GM12878 (cell line): ENCODE results near the gene IFRD2. TPM values are rescaled to one million over a fixed set of nuclear protein-coding genes. Genes with fewer than 3 reads are reported as not detected.
A peak's percentile ranks its signal among the peaks of the same experiment; 100 is the strongest.

Experiments used
- ATAC-seq: fragments of 200-7000 bp; cut with Tn5 transposase; 3 replicates; pipeline ENCODE4 v1.9.1; 2020; ENCODE audit warnings: mild to moderate bottlenecking, moderate library complexity
- BruUV-seq: library from RNA; stranded (reverse); fragments of 400-500 nt; replicated peaks from 2 replicates; lab custom pipeline; 2021; lab: Mats Ljungman, UMichigan
- CTCF ChIA-PET: fragments of 300-600 bp; sonication (Branson Sonifier 250); formaldehyde crosslinking; extraction: SDS; loops from one replicate; lab custom pipeline; 2021; ENCODE audit warnings: inconsistent platforms; lab: Yijun Ruan, JAX
- POLR2A ChIA-PET: fragments of 350-600 bp; formaldehyde crosslinking; extraction: SDS; loops from one replicate; lab custom pipeline; 2021; ENCODE audit warnings: inconsistent platforms; lab: Charles Lee
- RAD21 ChIA-PET: fragments of 300-600 bp; sonication (Branson Sonifier 250); formaldehyde crosslinking; loops from one replicate; lab custom pipeline; 2023; ENCODE audit warnings: antibody characterized with exemption; ENCODE audit not compliant: unreplicated experiment; lab: Charles Lee
- SMC1A ChIA-PET: fragments of 300-600 bp; sonication (Branson Sonifier 250); formaldehyde crosslinking; loops from one replicate; lab custom pipeline; 2023; ENCODE audit not compliant: unreplicated experiment, uncharacterized antibody; lab: Charles Lee
- DNase-seq: peaks from one replicate; pipeline ENCODE4 v3.0.0-alpha.2; 2011; ENCODE audit warnings: low read depth, low spot score
- FAIRE-seq: peaks from 3 replicates; lab custom pipeline; 2011; peaks lifted over from hg19 to GRCh38; lab: Jason Lieb, UNC
- H2AFZ ChIP-seq: 2 replicates; pipeline ENCODE4 v1.6.0; 2011; ENCODE audit warnings: low read depth, low read length, control low read depth; ENCODE audit not compliant: control insufficient read depth
- H3K27ac ChIP-seq: 2 replicates; pipeline ENCODE4 v1.5.1; 2011; ENCODE audit warnings: control low read depth; ENCODE audit not compliant: control insufficient read depth, insufficient read depth
- H3K27me3 ChIP-seq, 2 experiments: replicated peaks in 1 of 2; 2 replicates each; pipeline versions ENCODE4 v1.6.0 to v1.6.1; 2011; ENCODE audit warnings: low read length in 1 of 2; ENCODE audit not compliant: control insufficient read depth in 2 of 2, insufficient read depth in 2 of 2
- H3K36me3 ChIP-seq, 2 experiments: 2 replicates each; pipeline ENCODE4 v1.5.1; 2011; ENCODE audit warnings: low read length in 1 of 2; ENCODE audit not compliant: control insufficient read depth in 2 of 2, insufficient read depth in 2 of 2
- H3K4me1 ChIP-seq: 2 replicates; pipeline ENCODE4 v1.6.1; 2011; ENCODE audit warnings: mild to moderate bottlenecking, low read length, moderate library complexity, mixed read lengths; ENCODE audit not compliant: control insufficient read depth, insufficient read depth
- H3K4me2 ChIP-seq: 2 replicates; pipeline ENCODE4 v1.6.0; 2011; ENCODE audit warnings: control low read depth; ENCODE audit not compliant: control insufficient read depth, insufficient read depth
- H3K4me3 ChIP-seq: fragments of 200-600 bp; sonication (generic); 2 replicates; pipeline ENCODE4 v1.5.1; 2016
- H3K79me2 ChIP-seq: 2 replicates; pipeline ENCODE4 v1.6.0; 2011; ENCODE audit warnings: low read length; ENCODE audit not compliant: control insufficient read depth, insufficient read depth
- H3K9ac ChIP-seq: 2 replicates; pipeline ENCODE4 v1.8.0; 2011; ENCODE audit warnings: low read length, control low read depth, mixed read lengths; ENCODE audit not compliant: control insufficient read depth, insufficient read depth
- H3K9me3 ChIP-seq: replicated peaks from 3 replicates; pipeline ENCODE4 v1.5.1; 2011; ENCODE audit warnings: mild to moderate bottlenecking, low read length; ENCODE audit not compliant: control insufficient read depth, insufficient read depth
- H4K20me1 ChIP-seq: 2 replicates; pipeline ENCODE4 v1.6.0; 2011; ENCODE audit not compliant: control insufficient read depth, insufficient read depth
- CHD1 ChIP-seq: IDR thresholded peaks from 2 replicates; pipeline ENCODE4 v1.6.1; 2012; ENCODE audit warnings: low read depth, low read length, improper control_type of control experiment
- CTCF ChIP-seq, 3 experiments: IDR thresholded peaks in 2 of 3; conservative IDR thresholded peaks in 1 of 3; 2 replicates each; pipeline ENCODE4 v1.5.1; 2011; ENCODE audit warnings: low read depth in 3 of 3, low read length in 3 of 3, mild to moderate bottlenecking in 3 of 3, control low read depth in 2 of 3, moderate library complexity in 2 of 3, inconsistent platforms in 1 of 3, mixed read lengths in 1 of 3; ENCODE audit not compliant: control insufficient read depth in 2 of 3, insufficient read depth in 1 of 3; ENCODE audit errors: extremely low read depth in 1 of 3
- JUNB ChIP-seq: IDR thresholded peaks from 2 replicates; pipeline ENCODE4 v1.6.1; 2016; ENCODE audit warnings: antibody characterized with exemption, mild to moderate bottlenecking
- MYC ChIP-seq: IDR thresholded peaks from 2 replicates; pipeline ENCODE4 v1.6.1; 2011; ENCODE audit warnings: mild to moderate bottlenecking, low read length, moderate library complexity, inconsistent platforms; ENCODE audit not compliant: insufficient read depth, insufficient replicate concordance, insufficient read length, severe bottlenecking
- POLR2A ChIP-seq: IDR thresholded peaks from 2 replicates; pipeline ENCODE4 v1.6.1; 2011; ENCODE audit warnings: low read depth, mild to moderate bottlenecking, low read length
- POLR2AphosphoS5 ChIP-seq: IDR thresholded peaks from 2 replicates; pipeline ENCODE4 v1.6.1; 2011; ENCODE audit warnings: mild to moderate bottlenecking, low read length, inconsistent platforms
- RAD21 ChIP-seq: IDR thresholded peaks from 2 replicates; pipeline ENCODE4 v1.6.1; 2011; ENCODE audit warnings: mild to moderate bottlenecking, low read depth, low read length, moderate library complexity; ENCODE audit not compliant: insufficient read depth
- SPI1 ChIP-seq: IDR thresholded peaks from 2 replicates; pipeline ENCODE4 v1.6.1; 2011; ENCODE audit warnings: low read depth, mild to moderate bottlenecking, low read length, moderate library complexity, borderline replicate concordance; ENCODE audit not compliant: insufficient read depth
- WGBS: methylation state at CpG from one replicate; pipeline ENCODE4 v1.1.6; 2016; ENCODE audit warnings: low lambda C conversion rate; ENCODE audit not compliant: insufficient replicate concordance, insufficient coverage; ENCODE audit errors: missing lambda C conversion rate; 5-methylcytosine and 5-hydroxymethylcytosine counted together
- in situ Hi-C: fragments of 300-500 bp; cut with MboI; formaldehyde crosslinking; loops from 9 replicates; pipeline ENCODE4 v1.14.3; 2018; ENCODE audit warnings: mixed read lengths
- intact Hi-C: fragments of 100-400 bp; cut with micrococcal nuclease; formaldehyde crosslinking; loops from one replicate; pipeline ENCODE4 v1.14.2; 2022; ENCODE audit not compliant: unreplicated experiment
- polyA plus RNA-seq, 11 experiments: library from polyadenylated mRNA; depleted of rRNA in 4 of 11; unstranded in 6 of 11; stranded (reverse) in 5 of 11; fragments of >200 nt; fragmentation: Nextera tagmentation in 4 of 11; fragmentation: Illumina TruSeq in 1 of 11; extraction: Ambion mirVana in 4 of 11; extraction: Trizol in 1 of 11; gene quantifications; 1 replicate in 1 of 11; 2 replicates in 10 of 11; pipeline versions ENCODE4 v1.2.1 to v1.2.3, GENCODE V29; 2011 to 2016; ENCODE audit warnings: inconsistent platforms in 2 of 11, missing spikeins in 2 of 11, low read depth in 1 of 11
- total RNA-seq, 4 experiments: library from RNA; depleted of rRNA in 3 of 4; stranded (reverse); fragments of >200 nt in 3 of 4; fragmentation: Illumina TruSeq in 1 of 4; extraction: Trizol in 1 of 4; gene quantifications; 2 replicates each; pipeline versions ENCODE4 v1.2.1 to v1.2.3, GENCODE V29; 2013 to 2021

Gene IFRD2
- total and polyA plus RNA-seq, 10 of the 15 experiments (the other 5 are each of a cell fraction or from before 2014, with no cell fraction given) = 19.1 to 153 (median 80.3) TPM

- no peak for FAIRE-seq
- no peak overlapping the region for H3K4me3 ChIP-seq
- 91% methylated on average over 19 of the region's 20 CpGs for WGBS
- RAD21 ChIA-PET = no interaction called here
- SMC1A ChIA-PET = no interaction called here
- in situ Hi-C loops = no loop called here
- BruUV-seq = TSS peak; percentile 10
- H3K9ac ChIP-seq = no peak overlapping the region
- ATAC-seq = no peak
- no peaks in the 10 kb centered on the region; the same call in 1 of the 2 replicates for H4K20me1 ChIP-seq
- CTCF ChIA-PET = interaction anchor here (5.7 to 7.9 kb wide), 2 partner anchors 10 to 31 kb away, joined by 43 to 44 read pairs; no protein-coding TSS in a partner anchor
- H3K4me1 ChIP-seq = peaks cover 14% of the 10 kb centered on the region
- no peak overlapping the region for H2AFZ ChIP-seq
- peaks cover 26 to 45% of the 10 kb centered on the region in 2 experiments for H3K36me3 ChIP-seq
- POLR2A ChIA-PET = interaction anchor here (1.1 kb wide), 2 partner anchors 9 to 217 kb away, joined by 3 to 12 read pairs; no protein-coding TSS in a partner anchor
- TF ChIP-seq POLR2AphosphoS5 (peak; percentile 33; the same call in 1 of the 2 replicates), RAD21 (peak; percentile 39; the same call in 1 of the 2 replicates), CHD1 (no peak), SPI1 (no peak), CTCF (IDR thresholded peaks at IDR 0.05 in 2 of 3, conservative IDR thresholded peaks at IDR 0.05 in 1 of 3; ENCODE audit: control insufficient read depth in 2 of 3, extremely low read depth in 1 of 3, insufficient read depth in 1 of 3, low read depth in 3 of 3, low read length in 3 of 3) (peak in 1 of 3 experiments; percentile 33; a peak in 1 of 6 replicates), JUNB (no peak), MYC (no peak), POLR2A (peak; percentile 54)
- TF ChIP-seq, all 136 proteins: peak for 4
- intact Hi-C loops = no loop called here
- Histone ChIP-seq H3K79me2 (no peaks in the 10 kb centered on the region), H3K27ac (no peak overlapping the region), H3K9me3 (peaks cover 13% of the 10 kb centered on the region; the same call in 1 of the 3 replicates), H3K27me3 (no peaks in the 10 kb centered on the region), H3K4me2 (no peak overlapping the region)
- no peak for DNase-seq
Observed at GRCh38 chr3:50256978-50257890, 35.0 kb downstream of the IFRD2 start.
